Measurements from ENCODE around the gene ING5.
A peak's percentile ranks its signal among the peaks of the same experiment; 100 is the strongest.
"Not testable (repeated sequence)": the region's sequence is repeated elsewhere in the genome, so short reads cannot be mapped to it uniquely, and the experiment has no call there.

ING5 gene

GRCh38 chr2:241701399-241702154 lies at the start of gene ING5:
TSS of gene ING5 (plus strand) at chr2:241702039. CDS start at chr2:241702066, 27 bp downstream.
- DNase-seq = peak; percentile 45

- DNase-seq = no peak
These were observed 49.7 kb upstream of the ING5 start for GRCh38 chr2:241652142-241652541.

- DNase-seq = no peak
These were observed 49.1 kb upstream of the ING5 start for GRCh38 chr2:241652722-241653121.

- DNase-seq = no peak
These were observed 48.6 kb upstream of the ING5 start for GRCh38 chr2:241653210-241653750.

GRCh38 chr2:241654551-241654950 lies 47.3 kb upstream of the ING5 start:
- DNase-seq = no peak

GRCh38 chr2:241655516-241656189 lies 46.2 kb upstream of the ING5 start:
- DNase-seq = no peak

- DNase-seq = no peak
These were observed 45.6 kb upstream of the ING5 start for GRCh38 chr2:241656190-241656741.

GRCh38 chr2:241657786-241658254 lies 44.0 kb upstream of the ING5 start:
- DNase-seq = no peak

- no peak for DNase-seq
These were observed 43.5 kb upstream of the ING5 start for GRCh38 chr2:241658296-241658695.

- no peak for DNase-seq
These were observed 42.6 kb upstream of the ING5 start for GRCh38 chr2:241659150-241659739.

- DNase-seq = no peak
These were observed 41.1 kb upstream of the ING5 start for GRCh38 chr2:241660593-241661213.

- DNase-seq = not testable (repeated sequence)
These were observed 39.1 kb upstream of the ING5 start for GRCh38 chr2:241662731-241663130.

GRCh38 chr2:241665731-241666440 lies 36.0 kb upstream of the ING5 start:
- DNase-seq = no peak

- DNase-seq = no peak
These were observed 35.0 kb upstream of the ING5 start for GRCh38 chr2:241666627-241667400.

GRCh38 chr2:241668354-241668753 lies 33.5 kb upstream of the ING5 start:
- DNase-seq = no peak

GRCh38 chr2:241668839-241669238 lies 33.0 kb upstream of the ING5 start:
- DNase-seq = no peak

GRCh38 chr2:241670333-241671110 lies 31.3 kb upstream of the ING5 start:
- DNase-seq = no peak

- no peak for DNase-seq
These were observed 30.2 kb upstream of the ING5 start for GRCh38 chr2:241671457-241672240.
